Endothelial cell of umbilical vein (primary cell): ENCODE results near the gene TMEM208. TPM values are rescaled to one million over a fixed set of nuclear protein-coding genes. Genes with fewer than 3 reads are reported as not detected.

ENCODE experiments used
- BruUV-seq: library from RNA; stranded (reverse); fragments of 400-500 nt; replicated peaks from 2 replicates; lab custom pipeline; 2021; lab: Mats Ljungman, UMichigan
- CTCF ChIA-PET: fragments of 300-600, 350-600 bp; sonication (Branson Sonifier 250); formaldehyde crosslinking; loops from one replicate; lab custom pipeline; 2021; ENCODE audit warnings: antibody characterized with exemption, inconsistent platforms; lab: Charles Lee
- POLR2A ChIA-PET: fragments of 300-600, 350-600 bp; sonication (Branson Sonifier 250); formaldehyde crosslinking; loops from one replicate; lab custom pipeline; 2021; ENCODE audit warnings: antibody characterized with exemption, inconsistent platforms; lab: Charles Lee
- DNase-seq: peaks from one replicate; pipeline ENCODE4 v3.0.0-alpha.2; 2011; ENCODE audit warnings: low read depth, low spot score
- FAIRE-seq: peaks from 2 replicates; lab custom pipeline; 2011; peaks lifted over from hg19 to GRCh38; lab: Jason Lieb, UNC
- H2AFZ ChIP-seq: 2 replicates; pipeline ENCODE4 v1.6.0; 2012; ENCODE audit warnings: low read depth, low read length, control low read depth, inconsistent platforms
- H3K27ac ChIP-seq: 2 replicates; pipeline ENCODE4 v1.5.1; 2011; ENCODE audit warnings: low read depth, mild to moderate bottlenecking, control low read depth, low read length, moderate library complexity; ENCODE audit not compliant: insufficient read depth
- H3K27me3 ChIP-seq, 2 experiments: 2 replicates each; pipeline versions ENCODE4 v1.6.0 to v1.6.1; 2011; ENCODE audit warnings: low read length in 2 of 2, mixed read lengths in 1 of 2; ENCODE audit not compliant: control insufficient read depth in 2 of 2, insufficient read depth in 2 of 2
- H3K36me3 ChIP-seq, 2 experiments: 2 replicates in 1 of 2; 3 replicates in 1 of 2; pipeline ENCODE4 v1.5.1; 2011; ENCODE audit warnings: low read length in 2 of 2, mild to moderate bottlenecking in 1 of 2, moderate library complexity in 1 of 2; ENCODE audit not compliant: control insufficient read depth in 2 of 2, insufficient read depth in 2 of 2; ENCODE audit errors: extremely low read depth in 1 of 2
- H3K4me1 ChIP-seq: 3 replicates; pipeline ENCODE4 v1.5.1; 2011; ENCODE audit warnings: mild to moderate bottlenecking, low read length; ENCODE audit not compliant: control insufficient read depth, insufficient read depth; ENCODE audit errors: extremely low read depth
- H3K4me2 ChIP-seq: 2 replicates; pipeline ENCODE4 v1.6.1; 2011; ENCODE audit warnings: low read length, control low read depth, mixed read lengths; ENCODE audit not compliant: insufficient read depth
- H3K4me3 ChIP-seq, 3 experiments: fragments of 200-600 bp in 1 of 3; sonication (generic), shearing (Covaris generic) in 1 of 3; replicated peaks in 1 of 3; 2 replicates each; pipeline ENCODE4 v1.5.1; 2011 to 2016; ENCODE audit warnings: control low read depth in 3 of 3, low read length in 3 of 3, mild to moderate bottlenecking in 2 of 3, inconsistent platforms in 1 of 3, low read depth in 1 of 3, moderate library complexity in 1 of 3; ENCODE audit not compliant: insufficient read depth in 1 of 3
- H3K79me2 ChIP-seq: 2 replicates; pipeline ENCODE4 v1.6.0; 2012; ENCODE audit warnings: low read length, inconsistent platforms; ENCODE audit not compliant: control insufficient read depth, insufficient read depth
- H3K9ac ChIP-seq: replicated peaks from 2 replicates; pipeline ENCODE3; 2011; ENCODE audit warnings: low read length, control low read depth; ENCODE audit not compliant: insufficient read depth; ENCODE audit errors: extremely low read depth
- H3K9me1 ChIP-seq: replicated peaks from 3 replicates; pipeline ENCODE4 v1.6.0; 2011; ENCODE audit warnings: mild to moderate bottlenecking, low read length; ENCODE audit not compliant: control insufficient read depth, insufficient read depth; ENCODE audit errors: extremely low read depth
- H3K9me3 ChIP-seq: replicated peaks from 2 replicates; pipeline ENCODE4 v1.5.1; 2012; ENCODE audit warnings: low read length, inconsistent platforms; ENCODE audit not compliant: control insufficient read depth, insufficient read depth
- H4K20me1 ChIP-seq: replicated peaks from 2 replicates; pipeline ENCODE3; 2011; ENCODE audit warnings: mild to moderate bottlenecking, low read length; ENCODE audit not compliant: control insufficient read depth, insufficient read depth; ENCODE audit errors: extremely low read depth
- CTCF ChIP-seq, 2 donors: IDR thresholded peaks; 1 replicate in 1 of 2; 2 replicates in 1 of 2; pipeline ENCODE4 v1.5.1; 2011; ENCODE audit warnings: low read length in 2 of 2, mild to moderate bottlenecking in 2 of 2, moderate library complexity in 2 of 2, control low read depth in 1 of 2, inconsistent platforms in 1 of 2, low read depth in 1 of 2; ENCODE audit not compliant: insufficient read depth in 1 of 2; ENCODE audit errors: extremely low read depth in 1 of 2
- EZH2 ChIP-seq: IDR thresholded peaks from 2 replicates; pipeline ENCODE4 v1.6.1; 2012; ENCODE audit warnings: borderline replicate concordance, low read depth, mild to moderate bottlenecking, moderate library complexity, low read length, inconsistent platforms; ENCODE audit not compliant: severe bottlenecking
- FOS ChIP-seq: IDR thresholded peaks from 2 replicates; pipeline ENCODE4 v1.6.1; 2011; ENCODE audit warnings: mild to moderate bottlenecking, low read length, moderate library complexity, borderline replicate concordance; ENCODE audit not compliant: insufficient read depth
- GATA2 ChIP-seq: IDR thresholded peaks from 2 replicates; pipeline ENCODE4 v1.7.0; 2011; ENCODE audit warnings: low read depth, mild to moderate bottlenecking, moderate library complexity, mixed read lengths, low read length; ENCODE audit not compliant: insufficient read length, insufficient read depth
- JUN ChIP-seq: IDR thresholded peaks from 2 replicates; pipeline ENCODE4 v1.6.1; 2011; ENCODE audit warnings: borderline replicate concordance, low read depth; ENCODE audit not compliant: insufficient read length, insufficient read depth
- MYC ChIP-seq: IDR thresholded peaks from one replicate; pipeline ENCODE4 v1.6.1; 2011; ENCODE audit warnings: mild to moderate bottlenecking, low read depth, low read length
- POLR2A ChIP-seq: IDR thresholded peaks from 2 replicates; pipeline ENCODE4 v1.6.1; 2012; ENCODE audit warnings: low read depth, mild to moderate bottlenecking, control low read depth, low read length
- POLR2AphosphoS5 ChIP-seq: IDR thresholded peaks from 2 replicates; pipeline ENCODE4 v1.6.1; 2012; ENCODE audit warnings: low read depth, mild to moderate bottlenecking, control low read depth, low read length, moderate library complexity; ENCODE audit not compliant: insufficient read depth
- dilution Hi-C: fragments of 300-500 bp; cut with MboI; formaldehyde crosslinking; loops from one replicate; pipeline ENCODE4 v1.15.0; 2019; ENCODE audit warnings: low sequenced_read_pairs; ENCODE audit not compliant: extremely low pct_ligation_motif_present
- intact Hi-C: fragments of 100-400 bp; cut with micrococcal nuclease; formaldehyde crosslinking; loops from one replicate; pipeline ENCODE4 v1.10.0; 2022
- polyA plus RNA-seq, 4 experiments: library from polyadenylated mRNA; depleted of rRNA in 3 of 4; stranded (reverse) in 3 of 4; unstranded in 1 of 4; fragments of >200 nt; gene quantifications; 2 replicates each; pipeline versions ENCODE4 v1.2.1 to v1.2.3, GENCODE V29; 2011 to 2012; ENCODE audit warnings: missing spikeins in 1 of 4
- total RNA-seq: library from RNA; stranded (reverse); gene quantifications from 2 replicates; pipeline ENCODE4 v1.2.3, GENCODE V29; 2021

The TMEM208 gene
- total and polyA plus RNA-seq, 2 donors (not counting 3 experiments of a cell fraction or from before 2014, with no cell fraction given): 35.3 to 94.0 TPM

GRCh38 chr16:67264866-67265265 is 37.9 kb downstream of the TMEM208 start:
- Histone ChIP-seq H3K27me3 (no peaks in the 10 kb centered on the region), H2AFZ (no peak overlapping the region), H3K9ac (no peak overlapping the region), H3K9me1 (no peaks in the 10 kb centered on the region), H3K4me2 (no peak overlapping the region), H3K9me3 (no peaks in the 10 kb centered on the region), H3K79me2 (no peaks in the 10 kb centered on the region), H3K36me3 (no peaks in the 10 kb centered on the region), H4K20me1 (no peaks in the 10 kb centered on the region), H3K4me3 (no peak overlapping the region), H3K4me1 (peaks cover 22% of the 10 kb centered on the region), H3K27ac (no peak overlapping the region)
- DNase-seq (no peak), FAIRE-seq (no peak)
- TF ChIP-seq FOS (no peak), GATA2 (no peak), MYC (no peak), EZH2 (no peak), CTCF (IDR thresholded peaks at IDR 0.05; ENCODE audit: extremely low read depth in 1 of 2, insufficient read depth in 1 of 2, low read depth in 1 of 2, low read length in 2 of 2) (no peak), JUN (no peak), POLR2A (no peak), POLR2AphosphoS5 (no peak)
- dilution Hi-C loops (no loop called here), intact Hi-C loops (no loop called here)
- no TSS peak for BruUV-seq
- ChIA-PET CTCF (interaction anchor here (0.6 to 2.6 kb wide), 6 partner anchors 13 to 601 kb away, joined by 3 to 10 read pairs (median 4); no protein-coding TSS in a partner anchor), POLR2A (no interaction called here)
